ENCODE measurements around the gene SEMA4D.

SEMA4D gene

DNA sequence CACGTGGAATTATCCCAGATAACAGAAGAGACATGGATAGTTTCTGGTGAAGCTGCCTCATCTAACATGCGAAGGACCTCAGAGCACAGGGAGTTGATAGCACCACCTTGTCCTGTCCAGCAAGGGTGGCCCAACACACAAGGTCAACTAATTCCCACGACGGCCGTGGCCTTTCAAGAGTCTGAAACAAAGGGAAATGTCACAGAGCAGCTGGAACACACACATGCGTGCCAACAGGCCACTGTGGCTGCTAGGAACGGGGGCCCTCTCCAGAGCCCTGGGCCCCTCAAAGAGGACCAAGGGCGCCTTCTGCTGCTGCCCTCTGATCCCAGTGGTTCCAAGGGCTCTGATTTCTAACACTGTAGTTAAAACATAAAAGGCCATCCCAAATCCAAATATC, 128.9 kb downstream of the SEMA4D start:
- DNase-seq (ENCODE audit: low read depth), result no peak

DNA sequence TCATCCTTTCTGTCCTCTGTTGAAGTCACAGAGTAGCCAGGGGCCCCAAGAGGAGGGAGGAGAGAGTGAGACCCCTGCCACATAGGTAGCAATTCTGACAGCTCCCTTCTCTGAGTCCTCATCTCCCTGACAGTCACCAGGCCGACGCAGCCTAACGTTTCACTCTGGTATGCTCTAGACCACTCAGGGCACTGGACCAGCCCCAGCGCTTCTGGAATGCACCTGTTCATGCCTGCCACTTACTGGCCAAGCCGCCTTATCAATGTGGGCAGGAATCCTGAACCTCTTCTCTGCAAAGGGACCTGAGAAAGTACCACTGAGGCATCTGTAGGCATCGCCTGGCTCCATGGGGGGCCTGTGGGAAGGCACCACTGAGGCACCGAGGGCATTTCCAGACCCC, 129.4 kb downstream of the SEMA4D start:
- DNase-seq (ENCODE audit: low read depth), result no peak

DNA sequence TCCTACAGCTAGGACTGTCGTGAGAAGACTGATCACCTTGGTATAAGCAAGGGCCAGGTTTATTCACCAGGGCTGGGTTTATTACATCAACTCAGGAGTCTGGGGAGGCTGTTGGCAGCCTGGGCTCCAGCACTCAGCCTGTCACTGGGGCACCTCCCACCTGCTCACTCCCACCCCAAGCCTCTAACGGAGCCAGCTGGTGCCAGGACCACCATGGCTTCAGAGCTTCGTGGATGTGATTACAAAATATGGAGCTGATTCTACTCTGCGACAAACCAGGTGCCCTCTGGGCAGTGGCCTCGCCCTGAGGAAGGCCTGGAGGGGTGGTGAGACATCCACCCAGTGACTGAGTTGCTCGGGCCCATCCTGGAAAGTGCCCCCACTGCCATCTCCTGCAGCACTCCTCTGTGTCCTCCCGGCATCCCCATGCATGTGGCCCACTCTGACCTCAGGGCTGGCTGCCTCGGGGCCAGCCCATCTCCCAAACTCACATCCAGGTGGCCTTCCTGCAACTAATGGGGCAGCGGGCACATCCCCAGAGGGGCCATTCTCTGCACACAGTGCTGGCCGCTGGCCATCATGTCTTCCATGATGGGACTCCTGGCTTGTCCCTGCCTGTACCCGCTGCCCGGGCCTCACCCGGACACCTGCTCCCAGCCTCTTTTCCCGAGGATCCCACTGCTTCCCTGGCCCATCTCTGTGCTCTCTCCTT, 130.0 kb downstream of the SEMA4D start:
- no peak for DNase-seq (ENCODE audit: low read depth)

DNA sequence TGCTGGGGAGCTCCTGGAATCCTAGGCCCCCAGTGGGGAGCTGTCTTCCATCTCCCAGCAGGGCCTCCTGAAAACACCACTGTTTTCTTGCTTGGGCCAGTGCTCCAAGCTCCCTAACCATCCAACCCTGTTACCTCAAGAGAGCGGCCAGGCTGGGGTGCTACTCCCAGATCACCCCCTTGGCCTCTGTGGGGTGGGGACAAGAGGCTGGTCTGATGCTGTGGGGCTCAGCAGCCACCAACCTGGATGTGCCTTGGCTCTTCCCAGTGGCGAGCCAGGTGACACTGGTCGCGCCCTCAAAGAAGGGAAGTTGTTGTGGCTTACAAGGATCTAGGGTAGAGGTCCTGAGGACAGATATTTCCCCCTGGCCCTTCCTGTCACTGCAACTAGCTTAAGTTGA, 130.6 kb downstream of the SEMA4D start:
- no peak for DNase-seq (ENCODE audit: low read depth)

DNA sequence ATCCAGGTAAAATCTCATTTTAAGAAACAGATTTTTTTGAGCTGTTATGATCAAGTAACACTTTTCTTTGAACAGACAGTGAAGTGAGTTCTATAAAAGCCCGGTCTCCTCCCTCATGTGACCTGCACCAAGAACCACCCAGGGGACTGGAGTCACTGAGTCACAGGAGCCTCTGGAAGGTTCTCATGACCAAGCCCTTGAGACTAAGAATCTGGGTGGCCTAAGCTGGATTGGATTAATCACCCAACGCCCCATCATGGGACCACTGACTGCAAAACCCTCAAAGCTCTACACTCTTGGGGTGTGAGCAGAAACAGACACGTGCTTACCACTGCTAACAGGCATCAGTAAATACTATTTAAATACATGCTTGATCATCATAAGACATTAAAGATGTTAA, 131.2 kb downstream of the SEMA4D start:
- DNase-seq (ENCODE audit: low read depth), result no peak

DNA sequence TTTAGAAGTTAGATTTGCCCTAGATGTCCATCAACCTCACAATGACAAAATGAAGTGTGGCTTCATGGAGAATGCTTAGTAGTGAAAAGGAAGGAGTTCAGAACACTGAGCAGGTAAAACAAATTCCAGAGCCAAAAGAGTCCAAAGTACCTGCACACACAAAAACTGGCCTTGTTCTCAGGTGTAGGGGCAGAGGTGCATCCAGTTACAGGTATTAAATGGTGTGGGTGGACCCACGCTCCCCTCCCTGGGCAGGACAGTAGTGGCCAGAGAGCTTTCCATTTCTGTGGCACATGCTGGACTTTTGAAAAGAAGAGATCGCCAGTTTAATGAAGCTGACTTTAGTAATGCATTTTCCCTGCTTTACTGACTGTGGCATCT, 132.4 kb downstream of the SEMA4D start:
- no peak for DNase-seq (ENCODE audit: low read depth)

DNA sequence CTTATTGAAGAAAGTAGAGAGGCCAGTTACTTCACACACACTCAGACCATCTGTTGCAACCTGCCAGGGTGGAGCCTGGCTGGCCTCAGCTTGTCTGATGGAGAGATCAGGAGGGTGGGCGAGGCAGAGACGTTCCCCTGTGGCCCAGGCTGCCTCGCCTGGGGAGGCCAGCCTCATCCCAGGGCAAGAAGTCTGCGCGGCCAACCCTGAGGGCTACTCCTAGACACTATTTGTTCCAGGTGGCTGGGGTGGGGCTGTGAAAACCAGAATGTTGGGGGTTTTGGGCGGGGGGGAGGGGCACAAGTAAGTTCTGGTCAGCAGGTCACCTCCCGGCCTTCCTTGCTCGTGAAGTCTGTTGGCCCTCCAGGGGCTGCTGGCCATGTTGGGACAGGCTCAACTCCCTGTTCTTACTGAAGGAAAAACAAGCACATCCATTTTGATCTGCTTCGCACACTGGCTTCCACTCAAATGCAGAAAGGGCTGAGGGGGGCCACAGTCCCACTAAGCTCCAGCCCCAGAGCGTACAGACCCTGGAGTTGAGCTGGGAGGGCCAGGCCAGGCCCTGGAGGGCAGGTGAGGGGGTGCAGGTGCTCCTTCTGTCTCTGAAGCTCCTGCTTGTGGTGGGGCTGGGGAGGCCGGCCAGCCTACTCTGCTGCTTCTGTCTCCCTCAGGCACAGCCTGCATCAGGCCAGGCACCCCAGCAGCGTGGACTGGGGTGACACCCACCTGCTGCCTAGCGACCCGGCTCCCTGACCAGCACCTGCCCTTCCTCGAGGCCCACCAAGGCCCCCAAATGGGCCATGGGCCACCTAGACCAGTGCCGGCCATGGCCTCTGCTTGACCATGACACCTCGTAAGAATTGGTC, 133.0 kb downstream of the SEMA4D start:
- no peak for DNase-seq (ENCODE audit: low read depth)

DNA sequence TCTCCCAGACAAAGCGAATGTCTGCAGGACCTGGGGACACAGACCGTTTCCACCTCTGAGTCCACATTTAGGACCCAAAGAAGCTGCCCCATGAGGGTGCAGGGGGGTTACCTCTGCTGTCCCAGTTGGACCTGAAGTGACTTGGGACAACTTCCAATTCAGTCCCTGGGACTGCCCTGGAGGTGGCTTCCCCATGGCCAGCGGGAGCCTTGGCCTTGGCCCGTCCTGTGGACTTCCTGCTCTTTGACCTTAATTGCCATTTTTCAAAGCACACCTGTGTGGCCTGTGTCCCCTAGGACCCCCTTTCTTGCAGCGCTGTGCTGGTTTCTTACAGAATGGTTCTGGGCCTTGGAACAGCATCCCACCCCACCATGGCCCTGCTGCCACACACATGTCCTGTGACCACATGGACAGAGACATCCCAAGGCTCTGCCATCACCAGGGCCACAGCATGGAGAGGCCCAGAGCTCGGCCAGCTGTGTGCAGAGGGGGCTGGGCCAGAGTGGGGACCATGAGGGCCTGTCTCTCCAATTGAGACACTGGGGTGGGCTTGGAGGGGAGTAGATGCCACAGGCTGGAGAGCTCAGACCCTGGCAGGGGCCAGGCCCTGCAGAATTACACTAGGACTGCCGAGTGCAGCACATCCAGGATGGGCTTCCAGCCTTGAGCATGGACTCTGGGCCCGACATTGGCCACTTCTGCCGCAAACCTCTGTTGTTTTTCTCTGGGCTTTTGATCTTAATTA, 133.8 kb downstream of the SEMA4D start:
- DNase-seq (ENCODE audit: low read depth), result no peak

DNA sequence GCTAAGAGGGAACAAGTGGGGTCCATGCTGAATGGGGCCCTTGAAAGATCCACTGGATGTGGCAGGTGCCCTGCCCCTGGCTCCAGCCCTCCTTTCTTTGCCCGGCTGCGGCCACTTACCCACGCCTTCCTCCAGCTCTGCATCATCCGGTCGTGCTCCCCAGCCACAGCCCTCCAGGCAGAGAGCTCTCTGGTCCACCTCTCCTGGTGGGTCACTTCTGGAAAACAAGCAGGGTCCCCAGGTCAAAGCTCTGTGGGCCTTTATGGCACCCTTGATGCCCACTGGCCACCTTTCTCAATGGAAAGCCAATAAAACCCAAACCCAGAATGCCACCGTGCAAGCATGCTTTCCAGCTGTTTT, 134.6 kb downstream of the SEMA4D start:
- DNase-seq (ENCODE audit: low read depth), result no peak

DNA sequence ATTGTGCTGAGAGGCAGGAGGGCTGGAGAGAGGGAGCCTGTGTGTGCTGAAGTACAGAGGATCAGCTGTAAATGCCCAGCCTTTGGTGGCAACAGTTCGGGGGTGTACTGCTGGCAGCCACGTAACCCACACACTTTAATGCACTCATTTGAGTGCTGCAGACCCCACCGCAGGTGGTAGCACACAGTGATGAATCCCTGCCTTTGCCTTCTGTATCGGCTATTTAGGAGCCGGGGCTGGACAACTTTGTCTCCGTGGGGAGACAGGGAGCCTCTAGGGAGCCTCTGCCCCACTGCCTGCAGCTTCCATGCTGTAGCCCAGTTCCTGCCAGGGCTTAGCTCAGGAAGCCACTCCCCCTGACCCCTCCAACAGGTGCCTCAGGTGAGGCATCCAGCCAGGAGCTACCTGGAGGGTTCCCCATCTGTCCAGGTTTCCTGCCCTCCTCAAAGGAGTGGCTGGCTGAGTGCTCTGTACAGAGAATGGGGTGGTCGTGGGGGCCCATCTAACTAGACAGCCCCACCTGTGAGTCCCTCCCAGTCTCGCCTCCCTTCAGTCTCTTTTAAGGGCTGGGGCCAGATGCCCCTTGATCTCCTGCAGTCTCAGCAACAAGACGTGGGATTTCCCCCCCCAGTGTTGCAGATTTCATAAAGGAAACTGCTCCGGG, 135.1 kb downstream of the SEMA4D start:
- no peak for DNase-seq (ENCODE audit: low read depth)

DNA sequence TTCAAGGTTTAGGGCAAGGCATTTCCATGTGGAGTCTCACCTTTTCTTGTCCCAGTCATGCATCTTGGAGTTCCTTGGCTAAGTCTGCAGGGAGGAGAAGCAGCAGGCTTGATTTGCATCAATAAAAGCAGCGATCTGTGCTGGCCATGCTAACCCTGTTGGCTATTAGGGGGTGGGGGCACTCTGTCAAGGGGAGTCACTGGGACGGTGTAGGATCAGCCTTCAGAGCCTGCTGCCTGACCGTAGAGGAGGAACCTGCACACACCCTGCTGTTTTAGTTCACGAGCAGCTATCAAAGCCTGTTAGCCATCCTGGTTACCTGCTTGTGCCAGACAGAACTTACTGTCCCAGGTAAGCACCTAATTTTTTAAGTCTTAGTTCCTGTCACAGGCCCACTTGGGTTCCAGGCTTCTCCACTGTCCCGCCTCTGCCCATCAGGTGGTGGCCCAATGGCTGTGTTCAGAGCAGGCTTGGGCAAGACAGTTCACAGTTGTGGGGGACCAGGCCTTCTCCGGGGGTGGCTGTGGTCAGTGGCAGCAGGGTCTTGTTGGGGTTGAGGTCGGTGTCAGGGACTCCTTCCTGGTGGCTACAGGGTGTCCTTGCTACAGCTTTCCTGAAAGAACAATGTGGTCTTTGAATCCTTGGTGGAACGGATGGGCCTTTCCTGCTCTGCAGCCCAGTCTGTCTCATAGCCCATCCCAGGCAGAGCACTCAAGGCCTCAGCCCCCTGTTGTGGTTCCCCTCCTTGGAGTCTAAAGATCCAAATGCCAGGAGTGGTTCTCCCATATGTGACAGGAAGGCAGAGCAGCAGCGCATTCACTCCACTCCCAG, 135.9 kb downstream of the SEMA4D start:
- no peak for DNase-seq (ENCODE audit: low read depth)

DNA sequence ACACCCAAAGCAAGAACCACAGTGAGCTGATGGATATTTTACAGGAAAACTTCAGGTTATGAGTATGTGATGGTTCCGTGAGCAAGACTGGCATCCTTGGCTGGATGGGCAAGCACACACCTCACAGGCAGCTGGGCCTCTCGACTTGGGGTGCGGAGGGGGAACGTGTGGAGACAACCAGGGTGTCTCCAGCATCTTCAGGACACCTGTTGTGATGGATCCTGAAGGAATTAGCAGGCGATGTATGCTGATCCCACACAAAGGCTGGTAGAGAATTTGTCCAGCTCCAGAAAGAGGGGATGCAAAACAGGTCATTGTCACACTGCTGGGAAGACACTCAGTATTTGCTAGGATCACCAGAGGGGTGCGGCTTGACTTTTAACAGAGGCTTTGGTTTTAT, 136.9 kb downstream of the SEMA4D start:
- no peak for DNase-seq (ENCODE audit: low read depth)

DNA sequence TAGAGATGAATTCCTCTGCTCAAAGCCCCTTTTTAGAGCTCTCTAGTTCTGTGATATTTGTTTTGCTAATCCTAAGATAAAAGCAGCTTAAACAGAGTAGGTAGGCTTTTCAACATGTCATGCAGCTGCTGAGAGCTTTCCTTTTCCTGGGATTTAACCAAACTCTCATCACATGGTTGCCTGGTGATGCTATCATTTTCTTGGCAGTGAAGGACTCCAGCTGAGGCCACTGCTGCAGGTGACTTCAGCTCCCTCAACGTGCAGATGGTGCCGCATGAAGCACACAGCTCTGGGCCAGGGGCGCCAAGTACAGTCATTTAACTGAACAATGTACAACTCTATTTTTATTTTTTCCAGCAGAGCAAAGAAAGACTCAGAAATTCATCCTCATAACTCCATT, 137.4 kb downstream of the SEMA4D start:
- DNase-seq (ENCODE audit: low read depth), result no peak

DNA sequence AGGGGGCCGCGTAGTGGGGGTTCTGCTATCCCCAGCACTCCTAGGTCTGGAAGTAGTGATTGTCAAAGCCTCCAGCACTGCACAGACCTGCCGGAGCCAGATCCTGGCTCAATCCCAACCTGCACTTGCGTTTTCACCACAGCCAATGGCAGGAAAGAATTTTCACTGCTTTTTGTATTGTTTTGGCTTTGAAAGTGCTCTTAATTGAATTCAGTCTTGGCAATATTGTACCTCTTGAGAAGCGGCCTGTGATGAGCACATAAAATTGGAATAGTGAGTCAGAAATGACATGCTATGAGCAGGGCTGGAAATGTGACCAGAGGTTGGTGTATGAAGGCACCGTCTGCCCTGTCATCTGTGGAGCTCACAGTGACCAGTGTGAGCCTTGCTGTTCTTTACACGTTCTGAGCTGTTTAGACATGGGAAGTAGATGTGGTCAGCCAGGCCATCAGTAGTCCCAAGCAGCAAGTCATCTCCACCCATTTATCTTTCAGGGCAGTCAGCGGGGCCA, 138.1 kb downstream of the SEMA4D start:
- peak; percentile 13 for DNase-seq (ENCODE audit: low read depth)

DNA sequence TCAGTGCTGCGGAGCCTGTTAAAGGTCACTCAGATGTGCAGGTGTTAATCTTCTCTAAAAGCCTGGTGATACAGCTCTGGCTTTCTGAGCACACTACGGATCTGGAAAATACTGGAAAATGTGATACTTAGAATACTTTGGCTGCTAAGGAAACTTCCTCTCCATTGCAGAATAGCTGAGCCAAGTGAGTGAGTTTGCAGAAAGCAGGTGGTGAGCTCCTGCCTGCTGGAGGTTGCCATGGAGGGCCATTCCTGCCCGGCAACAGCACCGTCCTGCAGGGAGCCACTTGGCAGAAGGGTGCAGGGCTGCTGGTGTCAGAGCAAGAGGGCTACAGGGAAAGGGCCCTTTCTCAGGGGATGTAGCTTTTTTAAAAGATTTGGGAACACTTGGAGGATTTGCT, 138.9 kb downstream of the SEMA4D start:
- no peak for DNase-seq (ENCODE audit: low read depth)

DNA sequence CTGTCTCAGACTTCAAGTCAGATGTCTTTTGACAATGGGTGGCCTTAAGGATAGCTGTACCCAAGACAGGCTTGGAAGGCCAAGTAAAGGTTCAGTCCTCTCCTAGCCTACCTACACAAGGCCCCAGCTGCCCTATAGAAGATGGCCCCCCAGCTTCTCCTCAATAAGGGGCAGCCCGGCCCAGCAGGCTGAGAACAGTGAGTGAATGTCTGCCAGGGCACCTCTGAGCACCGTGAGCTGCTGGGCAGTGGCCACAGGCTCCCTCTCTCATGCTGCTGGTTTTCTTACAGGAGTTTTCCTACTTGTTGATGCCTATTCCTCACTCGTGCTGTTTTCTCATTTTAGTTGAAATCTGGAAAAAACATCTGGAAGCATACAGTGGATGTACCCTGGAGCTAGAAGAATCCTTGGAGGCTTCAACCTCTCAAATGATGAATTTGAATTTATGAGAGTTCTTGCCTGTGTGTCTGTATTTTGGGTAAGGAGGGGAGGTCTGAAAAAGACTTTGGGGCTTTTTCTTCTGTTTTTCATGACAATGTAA, 139.5 kb downstream of the SEMA4D start:
- DNase-seq (ENCODE audit: low read depth), result no peak

DNA sequence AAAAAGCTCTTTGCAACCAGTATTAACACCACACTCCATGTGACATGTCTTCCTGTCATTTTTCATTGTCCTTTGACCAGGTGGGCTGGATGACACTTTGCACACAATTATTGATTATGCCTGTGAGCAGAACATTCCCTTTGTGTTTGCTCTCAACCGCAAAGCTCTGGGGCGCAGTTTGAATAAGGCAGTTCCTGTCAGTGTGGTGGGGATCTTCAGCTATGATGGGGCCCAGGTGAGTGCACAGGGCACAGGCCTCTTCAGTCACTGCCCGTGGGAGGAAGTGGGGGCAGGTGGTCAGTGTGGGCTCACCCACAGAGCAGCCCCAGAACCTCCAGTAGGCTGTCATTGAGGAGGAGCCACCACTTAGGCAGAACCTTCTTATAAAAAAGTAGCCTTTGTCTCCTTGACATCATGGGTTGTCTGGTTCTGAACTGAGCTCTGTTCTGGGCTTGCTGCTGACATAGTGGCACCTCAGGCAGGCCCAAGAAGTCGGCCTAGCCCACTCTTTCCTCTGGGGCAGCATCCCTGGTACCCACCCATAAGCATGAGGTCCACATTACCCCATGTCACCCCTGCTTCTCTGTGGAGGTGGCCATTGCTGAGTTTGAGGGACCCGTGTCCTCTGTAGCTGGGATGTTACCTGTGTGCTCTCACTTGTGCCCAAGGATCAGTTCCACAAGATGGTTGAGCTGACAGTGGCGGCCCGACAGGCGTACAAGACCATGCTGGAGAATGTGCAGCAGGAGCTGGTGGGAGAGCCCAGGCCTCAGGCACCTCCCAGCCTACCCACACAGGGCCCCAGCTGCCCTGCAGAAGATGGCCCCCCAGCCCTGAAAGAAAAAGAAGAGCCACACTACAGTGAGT, 140.3 kb downstream of the SEMA4D start:
- no peak for DNase-seq (ENCODE audit: low read depth)

DNA sequence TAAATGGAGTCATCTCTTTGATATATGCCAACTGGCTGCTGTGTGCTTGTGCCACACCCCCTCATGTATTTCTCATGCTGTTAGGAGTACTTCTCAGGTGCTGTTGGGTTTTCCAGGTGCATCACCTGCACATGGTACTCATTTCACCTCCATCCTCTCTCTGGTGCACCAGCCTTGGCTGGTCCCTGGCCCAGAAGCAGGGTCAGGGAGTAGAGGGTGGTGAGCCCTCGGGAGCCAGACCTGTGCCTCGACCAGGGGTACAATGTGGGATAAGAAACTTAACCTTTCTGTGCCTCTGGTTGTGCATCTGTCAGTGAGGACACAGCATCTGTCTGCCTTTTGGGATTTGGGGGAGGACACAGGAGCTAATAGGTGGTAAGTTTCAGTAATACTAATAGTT, 141.1 kb downstream of the SEMA4D start:
- DNase-seq (ENCODE audit: low read depth), result no peak

DNA sequence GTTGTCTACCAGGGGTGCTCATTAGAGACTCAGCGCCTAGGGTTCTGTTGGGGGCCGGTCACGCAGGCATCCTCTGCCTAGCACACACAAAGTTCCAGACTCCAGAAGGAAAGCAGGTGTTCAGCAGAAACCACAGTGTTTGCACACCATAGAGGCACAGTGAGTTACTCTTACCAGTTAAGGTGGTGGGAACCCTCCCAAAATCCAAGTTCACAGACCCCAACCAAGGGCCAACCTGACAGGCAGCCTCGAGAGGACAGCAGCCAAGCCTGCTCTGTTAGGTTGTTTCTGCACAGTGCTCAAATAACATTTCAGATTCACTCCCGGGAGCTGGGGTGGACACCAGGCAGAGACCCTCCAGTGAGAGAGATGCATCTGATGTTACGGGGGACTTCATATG, 143.4 kb downstream of the SEMA4D start:
- DNase-seq (ENCODE audit: low read depth), result no peak

DNA sequence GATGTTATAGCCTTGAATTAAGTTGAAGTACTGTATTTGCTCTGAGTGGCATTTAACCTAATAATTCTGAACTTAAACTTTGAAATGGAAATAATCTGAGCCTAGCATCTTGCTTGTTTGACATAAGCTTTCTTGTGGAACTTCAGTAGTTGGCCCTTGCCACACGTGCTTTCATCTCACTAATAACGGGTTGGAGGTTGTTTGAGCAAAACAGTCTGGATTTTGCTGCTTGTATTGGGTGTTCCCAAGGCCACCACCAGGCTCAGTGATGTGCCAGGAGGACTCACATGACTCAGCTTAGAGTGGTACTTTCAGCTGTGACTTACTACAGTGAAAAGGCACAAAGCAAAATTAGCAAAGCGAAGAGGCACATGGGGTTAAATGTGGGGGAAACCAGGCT, 143.9 kb downstream of the SEMA4D start:
- no peak for DNase-seq (ENCODE audit: low read depth)
